ENCODE measurements around the gene ITGB4. TPM values are rescaled to one million over a fixed set of nuclear protein-coding genes. Genes with fewer than 3 reads are reported as not detected.
"Not testable (repeated sequence)": the region's sequence is repeated elsewhere in the genome, so short reads cannot be mapped to it uniquely, and the experiment has no call there.

The ITGB4 gene
- total RNA-seq, 4 donors from 2014 or later = 211 to 335 (median 233) TPM

DNA sequence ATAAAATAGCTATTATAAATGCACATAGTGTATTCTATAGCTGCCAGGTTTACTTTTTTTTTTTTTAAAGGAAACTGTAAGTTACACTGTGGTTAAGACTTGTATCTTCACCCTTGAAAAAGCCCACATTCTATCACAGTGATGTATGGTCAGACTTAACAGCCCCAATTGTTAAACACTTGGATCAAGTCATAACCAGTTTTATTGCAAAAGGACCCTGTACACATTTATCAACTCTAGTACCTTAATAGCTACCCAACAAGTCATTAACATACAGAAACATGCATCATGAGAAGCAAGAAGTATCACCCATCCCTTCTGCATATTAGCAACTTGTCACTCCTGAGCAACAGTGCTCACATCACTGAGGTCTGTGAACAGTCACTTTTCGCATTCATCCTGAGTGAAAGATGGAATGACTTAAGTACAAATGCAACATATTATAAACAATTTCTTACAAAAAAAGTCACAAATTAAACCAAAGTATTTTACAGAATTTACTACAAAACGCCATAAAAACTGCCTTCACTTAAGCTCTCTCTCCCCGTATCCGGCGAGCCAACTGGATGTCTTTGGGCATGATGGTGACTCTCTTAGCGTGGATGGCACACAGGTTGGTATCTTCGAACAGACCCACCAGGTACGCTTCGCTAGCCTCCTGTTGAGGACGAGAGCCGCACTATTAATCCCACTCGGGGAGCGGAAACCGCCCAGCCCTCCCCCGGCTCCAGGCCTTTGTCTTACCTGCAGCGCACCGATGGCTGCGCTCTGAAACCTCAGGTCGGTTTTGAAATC is 57.0 kb downstream of the ITGB4 start:
- H3K4me1 ChIP-seq = peaks cover 0 to 52% (median 17%) of the 10 kb centered on the region in 4 donors
- WGBS, 2 donors = 1 to 2% methylated on average over 18 to 19 of the region's 19 CpGs
- TF ChIP-seq EP300 (IDR thresholded peaks at IDR 0.05) = peak in 1 of 2 donors; percentile 5
- not testable (repeated sequence) for DNase-seq (ENCODE audit: low spot score in 2 of 2); H3K27me3 ChIP-seq; H3K9me3 ChIP-seq
- H3K27ac ChIP-seq = peak overlapping the region; percentile 97 to 99 (median 99)
- H3K36me3 ChIP-seq = peaks cover 8 to 55% (median 9%) of the 10 kb centered on the region in 3 donors
- H3K4me3 ChIP-seq = peak overlapping the region; percentile 79 to 94 (median 90)

DNA sequence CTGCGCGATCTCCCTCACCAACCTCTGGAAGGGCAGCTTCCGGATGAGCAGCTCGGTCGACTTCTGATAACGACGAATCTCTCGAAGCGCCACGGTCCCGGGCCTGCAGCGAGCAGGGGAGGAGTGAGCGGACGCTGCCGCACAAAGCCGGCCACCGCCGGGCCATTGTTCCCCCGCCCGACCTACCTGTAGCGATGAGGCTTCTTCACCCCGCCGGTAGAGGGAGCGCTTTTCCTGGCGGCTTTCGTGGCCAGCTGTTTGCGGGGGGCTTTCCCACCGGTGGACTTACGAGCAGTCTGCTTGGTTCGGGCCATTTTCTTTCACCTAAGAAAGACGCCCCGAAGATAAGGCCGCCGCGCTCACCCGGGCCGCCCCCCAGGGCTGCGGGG is 57.6 kb downstream of the ITGB4 start:
- H3K27ac ChIP-seq = peak overlapping the region; percentile 97 to 99 (median 99)
- 0% methylated on average over 13 to 37 of the region's 38 CpGs for WGBS, 2 donors
- H3K27me3 ChIP-seq = no peaks in the 10 kb centered on the region
- DNase-seq (ENCODE audit: low spot score in 2 of 2) = no peak
- peaks cover 8 to 52% (median 9%) of the 10 kb centered on the region in 3 donors for H3K36me3 ChIP-seq
- no peaks in the 10 kb centered on the region for H3K9me3 ChIP-seq
- H3K4me1 ChIP-seq = peaks cover 0 to 55% (median 22%) of the 10 kb centered on the region in 4 donors
- H3K4me3 ChIP-seq = peak overlapping the region; percentile 79 to 94 (median 90)
- TF ChIP-seq POLR2A (IDR thresholded peaks at IDR 0.05) = no peak
- TF ChIP-seq, protein P1, sequence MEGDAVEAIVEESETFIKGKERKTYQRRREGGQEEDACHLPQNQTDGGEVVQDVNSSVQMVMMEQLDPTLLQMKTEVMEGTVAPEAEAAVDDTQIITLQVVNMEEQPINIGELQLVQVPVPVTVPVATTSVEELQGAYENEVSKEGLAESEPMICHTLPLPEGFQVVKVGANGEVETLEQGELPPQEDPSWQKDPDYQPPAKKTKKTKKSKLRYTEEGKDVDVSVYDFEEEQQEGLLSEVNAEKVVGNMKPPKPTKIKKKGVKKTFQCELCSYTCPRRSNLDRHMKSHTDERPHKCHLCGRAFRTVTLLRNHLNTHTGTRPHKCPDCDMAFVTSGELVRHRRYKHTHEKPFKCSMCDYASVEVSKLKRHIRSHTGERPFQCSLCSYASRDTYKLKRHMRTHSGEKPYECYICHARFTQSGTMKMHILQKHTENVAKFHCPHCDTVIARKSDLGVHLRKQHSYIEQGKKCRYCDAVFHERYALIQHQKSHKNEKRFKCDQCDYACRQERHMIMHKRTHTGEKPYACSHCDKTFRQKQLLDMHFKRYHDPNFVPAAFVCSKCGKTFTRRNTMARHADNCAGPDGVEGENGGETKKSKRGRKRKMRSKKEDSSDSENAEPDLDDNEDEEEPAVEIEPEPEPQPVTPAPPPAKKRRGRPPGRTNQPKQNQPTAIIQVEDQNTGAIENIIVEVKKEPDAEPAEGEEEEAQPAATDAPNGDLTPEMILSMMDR (IDR thresholded peaks at IDR 0.05) = peak; percentile 35 to 63 (median 41)
- no peak for TF ChIP-seq EP300 (IDR thresholded peaks at IDR 0.05)

DNA sequence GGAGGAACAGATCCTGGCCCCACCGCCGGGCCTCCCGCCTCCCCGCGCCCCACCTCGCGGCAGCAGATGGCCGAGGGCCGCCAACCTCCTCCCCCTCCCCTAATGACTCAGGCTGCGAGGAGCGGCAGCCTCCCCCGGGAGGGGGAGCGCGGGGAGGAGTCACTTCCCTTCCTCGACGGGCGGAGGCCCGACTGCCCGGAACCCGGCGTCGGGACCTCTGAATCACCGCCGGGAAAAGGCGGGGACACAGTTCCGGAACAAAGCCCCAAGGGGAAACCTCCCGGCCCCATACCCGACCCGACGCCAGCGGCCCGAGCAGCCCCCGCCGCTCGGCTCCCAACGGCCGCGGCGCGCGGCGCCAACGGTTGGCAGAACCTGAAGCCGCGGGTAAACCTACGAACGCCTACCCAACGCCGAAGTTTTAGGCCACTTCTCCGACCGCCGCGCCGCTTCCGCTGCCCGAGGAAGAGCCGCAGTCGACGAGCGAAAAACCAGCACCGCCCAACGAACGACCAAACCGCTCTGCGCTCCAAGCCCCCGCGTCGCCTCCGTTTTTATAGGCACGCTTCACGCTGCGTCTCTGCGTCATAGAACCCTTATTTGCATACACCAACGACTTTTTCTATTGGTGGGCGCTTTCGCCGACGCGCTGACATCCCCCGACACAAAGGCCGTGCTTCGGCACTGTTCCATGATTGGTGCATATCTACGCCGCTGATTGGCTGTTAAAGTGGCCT is 58.2 kb downstream of the ITGB4 start:
- H3K4me1 ChIP-seq = peaks cover 0 to 53% (median 25%) of the 10 kb centered on the region in 4 donors
- 0 to 1% methylated on average over 43 to 75 of the region's 84 CpGs for WGBS, 2 donors
- DNase-seq (ENCODE audit: low spot score in 2 of 2) = peak; percentile 95 to 98
- H3K36me3 ChIP-seq = peaks cover 8 to 47% (median 9%) of the 10 kb centered on the region in 3 donors
- H3K27ac ChIP-seq = peak overlapping the region; percentile 97 to 99 (median 99)
- TF ChIP-seq, protein P1 (IDR thresholded peaks at IDR 0.05) = peak in 1 of 5 experiments; percentile 53
- TF ChIP-seq EP300 (IDR thresholded peaks at IDR 0.05) (peak; percentile 90 to 100), POLR2A (IDR thresholded peaks at IDR 0.05) (peak; percentile 100)
- H3K9me3 ChIP-seq = no peaks in the 10 kb centered on the region
- no peaks in the 10 kb centered on the region for H3K27me3 ChIP-seq
- peak overlapping the region; percentile 79 to 94 (median 90) for H3K4me3 ChIP-seq

DNA sequence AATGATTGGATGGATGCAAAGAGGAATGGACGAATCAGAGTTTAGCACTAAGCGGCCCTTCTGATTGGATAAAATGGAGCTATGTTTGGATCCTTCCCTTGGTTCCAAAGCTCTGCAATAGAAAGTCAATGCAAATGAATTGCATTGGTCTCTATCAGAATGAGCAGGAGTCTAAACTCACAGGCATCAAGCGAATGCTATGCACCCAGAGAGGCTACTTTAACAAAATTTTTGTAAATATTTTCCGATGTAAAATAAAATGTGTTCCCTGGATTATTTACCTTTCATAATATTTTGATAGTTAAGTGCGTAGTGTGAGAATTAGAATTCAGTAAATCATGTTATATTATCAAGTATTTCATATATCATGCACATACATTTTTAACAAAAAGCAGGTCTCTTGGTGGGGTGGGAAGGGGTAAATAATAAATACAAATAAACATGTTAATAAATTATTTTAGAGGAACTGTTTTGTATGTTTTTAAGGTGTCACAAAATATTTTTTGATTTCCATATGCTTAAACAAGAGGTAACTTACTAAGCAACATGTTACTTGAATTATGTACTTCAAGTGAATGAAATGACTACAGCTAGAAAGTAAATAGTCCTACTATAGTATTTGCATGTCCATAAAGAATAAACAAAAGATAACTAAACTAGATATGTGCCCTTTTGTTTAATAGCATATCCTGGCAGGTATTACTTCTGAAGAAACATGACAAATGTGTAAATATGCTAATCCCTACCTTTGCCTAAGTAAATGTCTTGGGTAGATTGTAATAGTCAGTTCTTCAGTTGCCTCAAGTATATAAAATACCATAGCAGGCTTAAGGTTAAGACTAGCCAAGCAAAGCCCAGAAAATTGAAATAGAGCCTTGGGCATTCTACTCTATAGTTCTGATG is 59.0 kb downstream of the ITGB4 start:
- TF ChIP-seq EP300 (IDR thresholded peaks at IDR 0.05) (peak in 1 of 2 donors; percentile 74), POLR2A (IDR thresholded peaks at IDR 0.05) (no peak)
- TF ChIP-seq, protein P1 (IDR thresholded peaks at IDR 0.05) = peak in 1 of 5 experiments; percentile 9
- H3K27ac ChIP-seq = peak overlapping the region in 3 of 4 donors; percentile 37 to 97 (median 45)
- whole genome bisulfite sequencing, 2 donors = 22% methylated on average over 5 of the region's 5 CpGs
- peaks cover 0 to 45% (median 22%) of the 10 kb centered on the region in 4 donors for H3K4me1 ChIP-seq
- no peaks in the 10 kb centered on the region for H3K9me3 ChIP-seq
- DNase-seq (ENCODE audit: low spot score in 2 of 2) = no peak
- H3K4me3 ChIP-seq = no peak overlapping the region
- H3K36me3 ChIP-seq = peaks cover 8 to 39% (median 9%) of the 10 kb centered on the region in 3 donors
- no peaks in the 10 kb centered on the region for H3K27me3 ChIP-seq

Measured in tibial nerve (tissue), 4 donors.